CD14-positive monocyte (primary cell): ENCODE results near the gene MRPL49. TPM values are rescaled to one million over a fixed set of nuclear protein-coding genes. Genes with fewer than 3 reads are reported as not detected.

Experiments used
- DNase-seq, 3 donors: peaks; one replicate each; pipeline ENCODE4 v3.0.0-alpha.2; 2011 to 2022
- H2AFZ ChIP-seq: 2 replicates; pipeline ENCODE4 v1.6.0; 2012; ENCODE audit warnings: mild to moderate bottlenecking, low read depth, low read length, inconsistent platforms; ENCODE audit not compliant: insufficient read depth, poor library complexity, severe bottlenecking
- H3K27ac ChIP-seq, 2 donors: 1 replicate in 1 of 2; 2 replicates in 1 of 2; pipeline ENCODE4 v1.5.1; 2012 to 2013; ENCODE audit warnings: low read length in 2 of 2, control low read depth in 1 of 2, inconsistent platforms in 1 of 2, low read depth in 1 of 2, mild to moderate bottlenecking in 1 of 2
- H3K27me3 ChIP-seq, 2 donors: one replicate each; pipeline versions ENCODE4 v1.6.0 to v1.6.1; 2011 to 2013; ENCODE audit warnings: low read length in 2 of 2; ENCODE audit not compliant: control insufficient read depth in 2 of 2, insufficient read depth in 2 of 2
- H3K36me3 ChIP-seq, 2 donors: replicated peaks in 1 of 2; 1 replicate in 1 of 2; 2 replicates in 1 of 2; pipeline versions ENCODE4 v1.5.1 to v1.6.1; 2012 to 2013; ENCODE audit warnings: low read length in 2 of 2, control low read depth in 1 of 2, inconsistent platforms in 1 of 2, mild to moderate bottlenecking in 1 of 2; ENCODE audit not compliant: insufficient read depth in 2 of 2, control insufficient read depth in 1 of 2
- H3K4me1 ChIP-seq, 2 donors: 1 replicate in 1 of 2; 2 replicates in 1 of 2; pipeline versions ENCODE4 v1.5.1 to v1.6.1; 2012 to 2013; ENCODE audit warnings: low read length in 2 of 2, control low read depth in 1 of 2, inconsistent platforms in 1 of 2, mild to moderate bottlenecking in 1 of 2, moderate library complexity in 1 of 2; ENCODE audit not compliant: insufficient read depth in 2 of 2, control insufficient read depth in 1 of 2
- H3K4me2 ChIP-seq: replicated peaks from 2 replicates; pipeline ENCODE3; 2012; ENCODE audit warnings: low read length, moderate library complexity, mild to moderate bottlenecking; ENCODE audit not compliant: poor library complexity, severe bottlenecking; ENCODE audit errors: extremely low read depth
- H3K4me3 ChIP-seq, 3 experiments: fragments of 200-600 bp in 1 of 3; sonication (generic) in 1 of 3; replicated peaks in 1 of 3; 1 replicate in 2 of 3; 2 replicates in 1 of 3; pipeline ENCODE4 v1.5.1; 2011 to 2013; ENCODE audit warnings: low read length in 3 of 3, mild to moderate bottlenecking in 3 of 3, control low read depth in 2 of 3, low read depth in 2 of 3, inconsistent platforms in 1 of 3, moderate library complexity in 1 of 3
- H3K79me2 ChIP-seq: 2 replicates; pipeline ENCODE4 v1.6.0; 2012; ENCODE audit warnings: mild to moderate bottlenecking, control low read depth, inconsistent platforms, low read length, moderate library complexity; ENCODE audit not compliant: insufficient read depth
- H3K9ac ChIP-seq: 2 replicates; pipeline ENCODE4 v1.6.0; 2017; ENCODE audit warnings: low read length, mild to moderate bottlenecking; ENCODE audit not compliant: insufficient read depth, poor library complexity, severe bottlenecking
- H3K9me3 ChIP-seq, 2 donors: replicated peaks in 1 of 2; 1 replicate in 1 of 2; 2 replicates in 1 of 2; pipeline versions ENCODE4 v1.5.1 to v1.6.1; 2012 to 2013; ENCODE audit warnings: low read length in 2 of 2, control low read depth in 1 of 2; ENCODE audit not compliant: control insufficient read depth in 1 of 2, insufficient read depth in 1 of 2
- H4K20me1 ChIP-seq: 2 replicates; pipeline ENCODE4 v1.6.0; 2012; ENCODE audit warnings: mild to moderate bottlenecking, low read length, control low read depth, moderate library complexity; ENCODE audit not compliant: insufficient read depth
- H3K27ac Mint-ChIP-seq, 7 donors: one replicate each; pipeline ENCODE4 v1.8.0; 2020; ENCODE audit warnings: mild to moderate bottlenecking in 7 of 7, mixed read lengths in 7 of 7, moderate library complexity in 6 of 7, inconsistent platforms in 2 of 7
- H3K27me3 Mint-ChIP-seq, 3 donors: one replicate each; pipeline ENCODE4 v1.8.0; 2021 to 2022; ENCODE audit warnings: low read depth in 3 of 3, mild to moderate bottlenecking in 3 of 3, mixed read lengths in 3 of 3, moderate library complexity in 3 of 3, inconsistent platforms in 1 of 3
- H3K36me3 Mint-ChIP-seq, 2 donors: one replicate each; pipeline ENCODE4 v1.8.0; 2020; ENCODE audit warnings: mixed read lengths in 2 of 2, inconsistent platforms in 1 of 2, mild to moderate bottlenecking in 1 of 2
- H3K4me1 Mint-ChIP-seq: one replicate; pipeline ENCODE4 v1.8.0; 2020; ENCODE audit warnings: mild to moderate bottlenecking, mixed read lengths
- H3K4me3 Mint-ChIP-seq, 2 donors: one replicate each; pipeline ENCODE4 v1.8.0; 2020; ENCODE audit warnings: mild to moderate bottlenecking in 2 of 2, mixed read lengths in 2 of 2, moderate library complexity in 1 of 2
- H3K9me3 Mint-ChIP-seq, 7 donors: one replicate each; pipeline ENCODE4 v1.8.0; 2020 to 2022; ENCODE audit warnings: mixed read lengths in 7 of 7, mild to moderate bottlenecking in 6 of 7, moderate library complexity in 6 of 7, inconsistent platforms in 2 of 7
- CTCF ChIP-seq: fragments of 200-600 bp; IDR thresholded peaks from one replicate; pipeline ENCODE4 v1.8.0; 2022; ENCODE audit warnings: antibody characterized with exemption, mild to moderate bottlenecking
- WGBS: methylation state at CpG from one replicate; pipeline ENCODE4 v1.1.5; 2013; ENCODE audit warnings: missing lambda C conversion rate; ENCODE audit not compliant: insufficient coverage; 5-methylcytosine and 5-hydroxymethylcytosine counted together
- intact Hi-C, 2 donors: fragments of 100-400 bp; cut with micrococcal nuclease; formaldehyde crosslinking; loops; one replicate each; pipeline versions ENCODE4 v1.15.0 to v1.15.1; 2023
- polyA plus RNA-seq, 3 donors: library from polyadenylated mRNA; depleted of rRNA in 1 of 3; unstranded in 2 of 3; stranded (reverse) in 1 of 3; fragments of 300-500 nt in 2 of 3; fragments of >200 nt in 1 of 3; fragmentation: Illumina TruSeq in 2 of 3; gene quantifications; 1 replicate in 2 of 3; 2 replicates in 1 of 3; pipeline ENCODE4 v1.2.3, GENCODE V29; 2012 to 2021

Gene MRPL49
- polyA plus RNA-seq, 3 donors = 19.8 to 33.9 (median 32.7) TPM

- no peak overlapping the region for H3K4me3 ChIP-seq
- intact Hi-C loops = no loop called here
- peaks cover 38% of the 10 kb centered on the region for H3K79me2 ChIP-seq
- H3K4me2 ChIP-seq = no peak overlapping the region
- no peaks in the 10 kb centered on the region for H3K9me3 ChIP-seq
- H4K20me1 ChIP-seq = peaks cover 54% of the 10 kb centered on the region
- no peak overlapping the region for H2AFZ ChIP-seq
- peaks cover 0 to 2% (median 0%) of the 10 kb centered on the region in 3 donors for H3K27me3 Mint-ChIP-seq
- 100% methylated on average over 14 of the region's 19 CpGs for WGBS
- no peak for TF ChIP-seq CTCF
- H3K27ac Mint-ChIP-seq = peak overlapping the region in 3 of 7 donors; percentile 1 to 42 (median 36)
- peak in 1 of 3 donors; percentile 5 for DNase-seq
- H3K36me3 ChIP-seq = peaks cover 62 to 69% of the 10 kb centered on the region in 2 donors
- H3K4me1 ChIP-seq = peaks cover 30% of the 10 kb centered on the region in 2 donors
- no peak overlapping the region for H3K27ac ChIP-seq
- peaks cover 25% of the 10 kb centered on the region for H3K4me1 Mint-ChIP-seq
- peaks cover 53 to 72% of the 10 kb centered on the region in 2 donors for H3K36me3 Mint-ChIP-seq
- no peak overlapping the region for H3K4me3 Mint-ChIP-seq
- no peak overlapping the region for H3K9ac ChIP-seq
- no peaks in the 10 kb centered on the region for H3K27me3 ChIP-seq
- no peaks in the 10 kb centered on the region for H3K9me3 Mint-ChIP-seq
Observed at GRCh38 chr11:65130631-65131416, 8.7 kb downstream of the MRPL49 start.

DNA sequence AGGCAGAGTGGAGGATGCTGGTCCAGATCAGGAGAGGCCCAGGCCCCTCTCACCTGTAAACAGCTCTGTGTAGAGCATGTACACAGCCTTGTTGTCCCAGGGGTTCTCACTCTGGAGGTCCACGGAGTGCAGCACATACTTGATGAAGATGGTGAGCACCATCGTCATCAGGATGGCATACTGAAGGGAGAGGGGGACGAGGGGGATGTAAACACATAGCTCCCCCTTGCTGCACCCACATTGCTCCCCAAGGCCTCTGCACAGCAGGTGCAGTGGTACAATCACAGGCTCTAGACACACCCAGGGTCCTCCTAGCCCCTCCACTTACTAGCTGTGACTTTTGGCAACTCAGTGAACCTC, 9.3 kb downstream of the MRPL49 start:
- no peak overlapping the region for H3K4me3 ChIP-seq
- DNase-seq = no peak

More for the DNA sequence above, 9.3 kb downstream of the MRPL49 start:
- H3K27me3 ChIP-seq = no peaks in the 10 kb centered on the region
- H3K27me3 Mint-ChIP-seq = peaks cover 0 to 2% (median 2%) of the 10 kb centered on the region in 3 donors
- peaks cover 49 to 70% of the 10 kb centered on the region in 2 donors for H3K36me3 Mint-ChIP-seq
- H3K27ac Mint-ChIP-seq = peak overlapping the region in 1 of 7 donors; percentile 32
- no peak overlapping the region for H3K9ac ChIP-seq
- H4K20me1 ChIP-seq = peaks cover 52% of the 10 kb centered on the region
- H3K4me1 ChIP-seq = peaks cover 30 to 31% of the 10 kb centered on the region in 2 donors
- H3K9me3 ChIP-seq = no peaks in the 10 kb centered on the region
- peaks cover 59 to 64% of the 10 kb centered on the region in 2 donors for H3K36me3 ChIP-seq
- no peak overlapping the region for H2AFZ ChIP-seq
- intact Hi-C loops = no loop called here
- peaks cover 38% of the 10 kb centered on the region for H3K79me2 ChIP-seq
- H3K4me1 Mint-ChIP-seq = peaks cover 29% of the 10 kb centered on the region
- no peak for TF ChIP-seq CTCF
- H3K4me3 Mint-ChIP-seq = no peak overlapping the region
- no CpG with 5 or more reads among the region's 3 CpGs for WGBS
- H3K9me3 Mint-ChIP-seq = no peaks in the 10 kb centered on the region
- H3K27ac ChIP-seq = no peak overlapping the region
- H3K4me2 ChIP-seq = no peak overlapping the region
